SK-N-MC (cell line): ENCODE data around the gene FBXL17.

Experiments used
- EZH2 ChIP-seq: fragments of 200-600 bp; sonication (generic); IDR thresholded peaks from one replicate; pipeline ENCODE4 v1.6.1; 2017; ENCODE audit warnings: antibody characterized with exemption
- FOXP2 ChIP-seq: optimal IDR thresholded peaks from 2 replicates; pipeline ENCODE3; 2011; ENCODE audit warnings: mild to moderate bottlenecking, moderate library complexity; ENCODE audit not compliant: insufficient read depth; ENCODE audit errors: extremely low read length, control extremely low read depth
- POLR2AphosphoS5 ChIP-seq: IDR thresholded peaks from 2 replicates; pipeline ENCODE4 v1.6.1; 2012; ENCODE audit warnings: mild to moderate bottlenecking, low read depth, low read length, borderline replicate concordance

DNA sequence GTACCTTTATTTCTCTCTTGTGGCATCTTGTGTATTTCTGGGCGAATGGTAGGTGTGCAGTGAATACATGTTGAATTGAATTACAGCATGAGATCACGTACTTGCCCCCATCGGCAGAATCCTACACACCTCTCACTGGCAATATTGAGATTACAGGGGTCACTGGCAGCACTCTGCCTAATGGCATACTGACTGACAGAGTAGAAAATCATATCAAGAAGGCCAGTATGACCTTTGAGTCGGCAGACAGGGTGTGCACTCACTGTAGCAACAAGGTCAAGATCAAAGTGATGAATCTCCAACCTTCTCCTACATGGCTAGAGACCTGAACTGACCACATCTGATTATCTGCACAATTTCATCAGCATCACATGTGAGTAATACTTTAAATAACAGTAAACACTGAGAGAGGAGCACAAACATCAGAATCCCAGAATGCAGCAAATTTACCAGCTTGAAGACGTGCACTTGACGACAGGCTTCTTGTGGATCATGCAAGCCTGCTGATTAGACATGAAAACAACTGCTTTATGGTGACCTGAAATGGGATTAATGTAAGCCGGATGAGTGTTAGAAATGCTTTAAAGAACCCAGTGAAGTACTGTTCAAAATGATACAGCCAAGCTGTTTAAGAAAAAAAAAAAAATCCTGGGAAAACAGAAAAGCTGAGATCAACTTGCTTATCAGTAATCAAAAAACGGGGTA lies 444.1 kb downstream of the FBXL17 start:
- TF ChIP-seq POLR2AphosphoS5 (no peak), FOXP2 (no peak), EZH2 (no peak)
